T-cell (primary cell): ENCODE results near the gene ELP5. TPM values are rescaled to one million over a fixed set of nuclear protein-coding genes. Genes with fewer than 3 reads are reported as not detected.
A peak's percentile ranks its signal among the peaks of the same experiment; 100 is the strongest.

ENCODE experiments used
- ATAC-seq, 4 experiments: fragments of 200-7000 bp in 3 of 4; fragments of 150-1000 bp in 1 of 4; cut with Tn5 transposase; replicated peaks in 1 of 4; 1 replicate in 3 of 4; 2 replicates in 1 of 4; pipeline ENCODE4 v1.10.0; 2021; ENCODE audit warnings: moderate library complexity in 3 of 4, mild to moderate bottlenecking in 2 of 4, moderate number of reproducible peaks in 1 of 4
- CTCF ChIA-PET, 2 donors: fragments of 300-600 bp; sonication (Branson Sonifier 250); formaldehyde crosslinking; loops; one replicate each; lab custom pipeline; 2022; ENCODE audit warnings: antibody characterized with exemption in 2 of 2; lab: Charles Lee
- POLR2A ChIA-PET, 2 donors: fragments of 300-600 bp; sonication (Branson Sonifier 250); formaldehyde crosslinking; loops; one replicate each; lab custom pipeline; 2022; ENCODE audit warnings: antibody characterized with exemption in 2 of 2; lab: Charles Lee
- DNase-seq, 35 experiments: peaks; one replicate each; pipeline versions ENCODE4 v3.0.0 to v3.0.0-alpha.2; 2013 to 2023
- H3K27ac ChIP-seq: one replicate; pipeline ENCODE4 v1.5.1; 2013; ENCODE audit warnings: low read length
- H3K27me3 ChIP-seq, 2 experiments: replicated peaks in 1 of 2; 1 replicate in 1 of 2; 2 replicates in 1 of 2; pipeline versions ENCODE4 v1.6.1 to v1.7.0; 2013; ENCODE audit warnings: low read length in 1 of 2, mixed read lengths in 1 of 2; ENCODE audit not compliant: control insufficient read depth in 2 of 2, insufficient read depth in 2 of 2; ENCODE audit errors: extremely low read depth in 1 of 2
- H3K36me3 ChIP-seq, 2 donors: 1 replicate in 1 of 2; 2 replicates in 1 of 2; pipeline versions ENCODE4 v1.6.1 to v1.7.0; 2013; ENCODE audit warnings: low read length in 1 of 2; ENCODE audit not compliant: control insufficient read depth in 2 of 2, insufficient read depth in 1 of 2; ENCODE audit errors: extremely low read depth in 1 of 2
- H3K4me1 ChIP-seq, 2 experiments: 1 replicate in 1 of 2; 2 replicates in 1 of 2; pipeline versions ENCODE4 v1.6.1 to v1.7.0; 2013; ENCODE audit warnings: low read length in 2 of 2, mixed read lengths in 1 of 2; ENCODE audit not compliant: insufficient read depth in 2 of 2, control insufficient read depth in 1 of 2; ENCODE audit errors: extremely low read depth in 1 of 2
- H3K4me3 ChIP-seq, 2 donors: 1 replicate in 1 of 2; 2 replicates in 1 of 2; pipeline versions ENCODE4 v1.5.1 to v1.7.0; 2013; ENCODE audit warnings: mild to moderate bottlenecking in 2 of 2, low read length in 1 of 2, moderate library complexity in 1 of 2; ENCODE audit not compliant: control insufficient read depth in 1 of 2; ENCODE audit errors: extremely low read depth in 1 of 2
- H3K9me3 ChIP-seq: 2 replicates; pipeline ENCODE4 v1.7.0; 2013
- H3K27ac Mint-ChIP-seq, 2 donors: one replicate each; pipeline ENCODE4 v1.8.0; 2020 to 2021; ENCODE audit warnings: mild to moderate bottlenecking in 2 of 2, mixed read lengths in 2 of 2
- H3K27me3 Mint-ChIP-seq, 2 donors: one replicate each; pipeline ENCODE4 v1.8.0; 2021 to 2022; ENCODE audit warnings: mixed read lengths in 2 of 2
- H3K36me3 Mint-ChIP-seq: one replicate; pipeline ENCODE4 v1.8.0; 2021; ENCODE audit warnings: mixed read lengths
- H3K4me1 Mint-ChIP-seq, 3 donors: one replicate each; pipeline ENCODE4 v1.8.0; 2020 to 2022; ENCODE audit warnings: mixed read lengths in 3 of 3, mild to moderate bottlenecking in 1 of 3
- H3K4me3 Mint-ChIP-seq, 3 donors: one replicate each; pipeline ENCODE4 v1.8.0; 2020 to 2022; ENCODE audit warnings: mild to moderate bottlenecking in 3 of 3, mixed read lengths in 3 of 3, moderate library complexity in 3 of 3
- H3K9me3 Mint-ChIP-seq, 3 donors: one replicate each; pipeline ENCODE4 v1.8.0; 2020 to 2022; ENCODE audit warnings: mixed read lengths in 3 of 3
- WGBS: methylation state at CpG from one replicate; pipeline ENCODE4 v1.1.5; 2013; ENCODE audit warnings: missing lambda C conversion rate; ENCODE audit not compliant: insufficient coverage; 5-methylcytosine and 5-hydroxymethylcytosine counted together
- total RNA-seq, 35 experiments: library from RNA in 6 of 35; stranded (reverse) in 6 of 35; fragments of 120-200 nt in 1 of 35; gene quantifications; one replicate each; pipeline versions ENCODE4 v1.2.1 to v1.2.4 and lab custom pipeline; 2013 to 2026

The ELP5 gene
- total RNA-seq, 5 donors from 2014 or later (not counting 1 experiment from before 2014, with no cell fraction given): 29.8 to 35.9 (median 33.3) TPM

DNA sequence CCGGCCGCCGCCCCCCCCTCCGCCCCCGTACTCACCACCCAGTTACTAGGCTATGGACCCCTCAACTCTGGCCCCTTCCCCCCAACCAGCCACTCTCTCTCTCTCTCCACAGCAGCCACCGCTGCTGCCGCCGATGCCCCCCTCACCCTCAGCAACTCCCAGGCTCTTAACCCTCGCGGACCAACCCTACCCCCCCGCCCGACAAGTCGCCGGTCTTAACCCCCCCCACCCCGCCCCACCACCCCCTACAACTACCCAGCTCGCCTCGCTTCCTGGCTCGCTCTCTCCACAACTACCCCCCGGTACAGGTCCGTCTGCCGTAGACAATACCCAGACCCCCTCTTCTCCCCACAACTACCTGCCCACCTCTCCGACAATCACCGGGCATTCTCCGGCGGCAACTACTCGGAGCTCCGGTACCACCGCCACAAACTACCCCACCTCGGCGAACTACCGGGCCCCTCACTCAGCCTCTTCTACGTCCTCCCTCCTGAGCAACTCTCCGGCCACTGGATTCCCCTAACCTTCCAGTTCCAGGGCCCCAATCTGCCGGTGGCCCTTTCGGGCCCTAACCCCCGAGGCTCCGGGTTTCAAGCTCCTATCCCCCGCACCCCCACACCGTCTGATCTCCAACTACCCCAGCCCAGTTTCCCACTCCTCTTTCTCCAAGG is 13.5 kb upstream of the ELP5 start:
- 0% methylated on average over 21 of the region's 39 CpGs for WGBS
- Histone ChIP-seq H3K9me3 (no peaks in the 10 kb centered on the region), H3K4me1 (peaks cover 21 to 67% of the 10 kb centered on the region in 2 experiments), H3K4me3 (peak overlapping the region; percentile 93 to 95), H3K27me3 (no peaks in the 10 kb centered on the region), H3K36me3 (peaks cover 0 to 32% of the 10 kb centered on the region in 2 donors), H3K27ac (peak overlapping the region; percentile 74)
- ATAC-seq (no peak), DNase-seq (peak in 8 of 35 experiments; percentile 16 to 53 (median 23))
- H3K36me3 Mint-ChIP-seq: peaks cover 27% of the 10 kb centered on the region
- H3K4me1 Mint-ChIP-seq: peaks cover 64 to 72% (median 67%) of the 10 kb centered on the region in 3 donors
- ChIA-PET POLR2A (interaction anchor here in 1 of 2 donors (0.6 to 0.7 kb wide), 2 partner anchors 106 to 146 kb away, joined by 3 to 4 read pairs; no protein-coding TSS in a partner anchor), CTCF (interaction anchor here (0.7 to 1.4 kb wide), 4 partner anchors 11 to 1318 kb away, joined by 3 to 6 read pairs (median 4); partner anchors contain the start of genes ACADVL (in 1 of the 2) and DLG4 (in 1 of the 2))
- H3K4me3 Mint-ChIP-seq: peak overlapping the region; percentile 97 to 99 (median 98)
- H3K27me3 Mint-ChIP-seq: peaks cover 0 to 2% of the 10 kb centered on the region in 2 donors
- H3K27ac Mint-ChIP-seq: peak overlapping the region; percentile 94 to 95
- H3K9me3 Mint-ChIP-seq: no peaks in the 10 kb centered on the region

DNA sequence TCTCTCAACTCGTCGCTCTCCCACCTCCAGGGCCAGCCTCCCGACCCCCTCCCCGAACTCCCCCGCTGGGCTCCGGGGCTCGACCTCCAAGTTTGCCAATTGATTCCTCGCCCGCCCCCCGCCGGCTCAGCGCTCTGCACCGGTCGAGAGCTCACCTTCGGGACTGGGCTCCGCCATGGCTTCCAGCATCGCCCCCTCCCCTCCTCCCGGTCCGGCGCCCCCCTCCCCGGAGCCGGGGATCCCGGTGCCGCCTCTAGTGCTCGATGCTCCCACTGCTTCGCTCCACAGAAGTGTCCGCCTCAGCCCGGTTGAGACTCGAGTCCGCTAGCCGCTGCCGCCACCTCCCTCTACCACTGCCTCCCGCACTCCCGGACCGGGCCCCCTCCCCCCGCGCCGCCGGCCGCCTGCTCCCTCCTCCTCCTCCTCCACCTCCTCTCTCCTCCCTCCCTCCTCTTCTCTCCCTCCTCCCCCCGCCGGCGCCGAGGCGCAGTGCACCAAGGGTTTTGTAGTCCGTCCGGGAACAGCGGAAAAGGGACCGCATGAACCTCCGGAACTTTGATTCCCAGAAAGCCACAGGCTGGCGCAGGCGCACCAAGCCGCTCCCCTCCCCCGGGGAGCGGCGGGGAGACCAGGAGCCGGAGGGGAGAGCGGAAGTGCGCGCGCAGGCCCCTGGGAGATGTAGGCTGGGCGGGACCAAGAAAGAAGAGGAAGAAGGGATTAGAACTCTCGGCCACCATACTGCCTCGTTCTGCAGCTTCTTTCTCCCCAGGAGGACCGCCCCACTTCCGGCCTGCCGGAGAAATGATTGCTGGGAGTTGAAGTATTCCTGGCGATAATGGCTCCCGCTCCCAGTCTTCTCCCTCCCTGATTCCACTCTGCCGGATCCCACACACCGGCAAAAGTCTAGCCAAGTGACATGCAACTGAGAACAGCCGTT is 12.7 kb upstream of the ELP5 start, which contains the start of gene PHF23:
Gene PHF23 (minus strand): TSS at position 367 of the 937 bp plus-strand sequence. CDS start 178 bp downstream, at position 189.
- H3K36me3 Mint-ChIP-seq: peaks cover 29% of the 10 kb centered on the region
- peaks cover 21 to 63% of the 10 kb centered on the region in 2 experiments for H3K4me1 ChIP-seq

DNA sequence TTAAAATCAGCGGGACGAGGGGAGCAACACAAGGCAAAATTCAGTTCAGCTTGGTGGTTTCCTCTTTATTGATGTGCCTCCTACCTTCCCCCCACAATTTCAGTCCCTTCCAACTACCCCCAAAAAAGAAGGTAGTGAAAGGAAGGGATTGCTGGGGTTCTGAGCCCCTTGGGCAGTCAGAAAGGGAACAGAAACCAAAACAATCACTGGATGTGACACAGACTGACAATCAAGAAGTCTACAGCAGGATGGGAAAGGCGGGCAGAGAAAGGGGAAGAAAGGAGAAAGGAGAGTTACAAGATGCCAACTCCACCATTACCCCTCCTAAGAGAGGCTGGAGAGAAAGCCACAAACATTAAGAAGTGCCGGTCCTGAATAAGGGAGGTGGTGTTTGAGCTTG is 11.6 kb upstream of the ELP5 start:
- Mint-ChIP-seq H3K9me3 (no peaks in the 10 kb centered on the region), H3K4me3 (peak overlapping the region; percentile 97 to 99 (median 98)), H3K36me3 (peaks cover 32% of the 10 kb centered on the region), H3K4me1 (peaks cover 51 to 59% (median 53%) of the 10 kb centered on the region in 3 donors), H3K27ac (peak overlapping the region; percentile 77 to 80), H3K27me3 (peaks cover 0 to 2% of the 10 kb centered on the region in 2 donors)
- ATAC-seq (no peak), DNase-seq (no peak)
- no peaks in the 10 kb centered on the region for H3K27me3 ChIP-seq
- H3K27ac ChIP-seq: no peak overlapping the region
- no CpG with 5 or more reads among the region's 4 CpGs for WGBS
- H3K4me1 ChIP-seq: peaks cover 15 to 53% of the 10 kb centered on the region in 2 experiments
- no peaks in the 10 kb centered on the region for H3K9me3 ChIP-seq
- no peak overlapping the region for H3K4me3 ChIP-seq
- peaks cover 0 to 39% of the 10 kb centered on the region in 2 donors for H3K36me3 ChIP-seq
- ChIA-PET CTCF (interaction anchor here in 1 of 2 donors (1.8 kb wide), 1 partner anchor 26 kb away, joined by 5 read pairs; no protein-coding TSS in a partner anchor), POLR2A (no interaction called here)

More for the DNA sequence above, 12.7 kb upstream of the ELP5 start, which contains the start of gene PHF23:
- H3K27me3 ChIP-seq: no peaks in the 10 kb centered on the region
- peak within 1 kb of the TSS; percentile 93 to 95 for H3K4me3 ChIP-seq
- CTCF ChIA-PET: interaction anchor here (0.6 to 1.8 kb wide), 4 partner anchors 19 to 97 kb away, joined by 3 to 5 read pairs (median 4); partner anchors contain the start of genes ACADVL (in 1 of the 2), ACAP1 (in 1 of the 2) and DLG4 (in 1 of the 2)
- Mint-ChIP-seq H3K9me3 (no peaks in the 10 kb centered on the region), H3K4me3 (peak within 1 kb of the TSS; percentile 97 to 99 (median 98)), H3K27me3 (peaks cover 0 to 2% of the 10 kb centered on the region in 2 donors), H3K27ac (peak within 1 kb of the TSS; percentile 94 to 95), H3K4me1 (peaks cover 62 to 69% (median 62%) of the 10 kb centered on the region in 3 donors)
- peak; percentile 60 to 72 (median 66) for ATAC-seq
- peaks cover 0 to 36% of the 10 kb centered on the region in 2 donors for H3K36me3 ChIP-seq
- H3K27ac ChIP-seq: peak within 1 kb of the TSS; percentile 74
- POLR2A ChIA-PET: interaction anchor here (0.6 kb wide), 2 partner anchors 16 to 145 kb away, joined by 3 to 7 read pairs; no protein-coding TSS in a partner anchor
- peak; percentile 91 to 99 (median 95) for DNase-seq
- H3K9me3 ChIP-seq: no peaks in the 10 kb centered on the region
- under 1% methylated on average over 41 of the region's 72 CpGs for WGBS

DNA sequence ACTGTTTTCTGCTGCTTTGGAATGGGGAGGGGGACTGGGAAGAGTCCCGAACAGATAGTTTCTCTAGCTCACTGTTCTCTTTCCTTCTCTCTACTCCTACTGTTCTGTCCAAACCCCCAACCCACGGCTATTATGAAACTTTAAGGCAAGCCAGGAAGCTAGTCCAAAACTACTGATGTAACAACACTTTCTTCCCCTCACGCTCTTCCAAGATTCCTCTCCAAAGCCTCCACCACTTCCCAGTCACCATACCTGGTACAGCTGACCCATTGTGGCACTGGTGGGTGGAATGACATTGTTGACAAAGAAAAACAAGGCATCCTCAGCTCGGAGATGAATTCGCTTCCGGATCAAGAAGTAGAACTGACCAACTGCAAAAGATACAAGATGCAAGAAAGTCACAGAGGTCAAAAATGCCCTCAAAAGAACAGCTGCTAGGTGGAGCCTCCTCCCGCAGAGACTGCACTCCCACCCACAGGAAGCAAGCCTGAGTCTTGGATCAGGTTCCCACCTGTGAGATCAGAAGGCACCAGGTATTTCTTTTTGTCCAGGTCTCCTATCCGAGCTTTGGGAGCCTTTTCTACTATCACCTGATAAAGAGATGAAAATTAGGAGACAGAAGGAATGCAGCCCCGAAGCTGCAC is 10.8 kb upstream of the ELP5 start:
- peak overlapping the region; percentile 97 to 99 (median 98) for H3K4me3 Mint-ChIP-seq
- Histone ChIP-seq H3K27ac (peak overlapping the region; percentile 87), H3K27me3 (no peaks in the 10 kb centered on the region), H3K4me1 (peaks cover 13 to 46% of the 10 kb centered on the region in 2 experiments), H3K36me3 (peaks cover 0 to 39% of the 10 kb centered on the region in 2 donors), H3K4me3 (peak overlapping the region; percentile 89 to 96), H3K9me3 (no peaks in the 10 kb centered on the region)
- peaks cover 44 to 54% (median 45%) of the 10 kb centered on the region in 3 donors for H3K4me1 Mint-ChIP-seq
- ChIA-PET CTCF (interaction anchor here in 1 of 2 donors (1.8 to 2.3 kb wide), 4 partner anchors 10 to 27 kb away, joined by 5 to 12 read pairs (median 10); partner anchors contain the start of genes ACADVL, CTDNEP1, DLG4 and ELP5), POLR2A (interaction anchor here in 1 of 2 donors (0.5 kb wide), 1 partner anchor 27 kb away, joined by 4 read pairs; no protein-coding TSS in a partner anchor)
- no peaks in the 10 kb centered on the region for H3K9me3 Mint-ChIP-seq
- 72% methylated on average over 5 of the region's 9 CpGs for WGBS
- H3K36me3 Mint-ChIP-seq: peaks cover 30% of the 10 kb centered on the region
- DNase-seq (no peak), ATAC-seq (no peak)
- peaks cover 0 to 2% of the 10 kb centered on the region in 2 donors for H3K27me3 Mint-ChIP-seq
- peak overlapping the region; percentile 99 to 100 for H3K27ac Mint-ChIP-seq
